OCI-M2 (cell line): ENCODE measurements around the gene EN1.

Experiments used
- DNase-seq: peaks from one replicate; lab custom pipeline; 2025; ENCODE audit not compliant: unreplicated experiment; lab: John Stamatoyannopoulos, UW

EN1 gene

DNA sequence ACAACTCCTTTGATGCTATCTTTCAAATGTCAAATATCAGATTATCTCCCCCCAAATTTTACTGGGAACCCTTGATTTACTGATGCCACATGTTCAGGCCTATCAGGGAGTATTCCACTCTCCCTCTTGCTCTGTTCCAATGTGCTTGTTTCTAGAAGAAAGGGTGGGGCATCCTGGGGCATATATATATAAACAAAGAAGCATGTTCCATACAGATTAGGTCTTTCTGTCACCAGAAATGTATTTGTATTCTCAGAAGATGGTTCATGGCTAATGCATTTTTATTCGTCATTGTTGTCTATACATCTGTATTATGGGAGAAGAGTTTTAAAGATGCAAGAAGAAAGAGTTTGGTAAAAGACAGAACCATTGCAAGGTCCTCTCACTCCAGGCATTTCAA is 24.9 kb downstream of the EN1 start:
- DNase-seq, result no peak

DNA sequence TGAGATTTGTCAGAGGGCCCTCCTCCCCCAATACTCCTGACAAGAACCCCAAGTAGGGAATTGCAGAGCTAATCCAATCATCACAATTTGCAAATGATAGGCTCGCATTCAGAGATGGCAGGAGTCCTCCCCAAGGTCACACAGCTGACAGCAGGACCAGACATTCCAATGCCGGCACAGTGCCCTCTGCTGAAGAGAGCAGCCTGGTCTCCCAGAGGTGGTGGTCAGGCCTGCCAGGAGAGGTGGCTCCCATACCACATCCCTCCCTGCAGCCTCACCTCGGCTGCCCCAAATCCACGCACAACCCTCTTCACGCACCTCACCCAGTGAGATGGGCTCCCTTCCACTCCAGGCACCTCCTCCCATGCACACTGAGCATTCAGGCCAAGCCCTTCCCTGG is 25.4 kb downstream of the EN1 start:
- no peak for DNase-seq

DNA sequence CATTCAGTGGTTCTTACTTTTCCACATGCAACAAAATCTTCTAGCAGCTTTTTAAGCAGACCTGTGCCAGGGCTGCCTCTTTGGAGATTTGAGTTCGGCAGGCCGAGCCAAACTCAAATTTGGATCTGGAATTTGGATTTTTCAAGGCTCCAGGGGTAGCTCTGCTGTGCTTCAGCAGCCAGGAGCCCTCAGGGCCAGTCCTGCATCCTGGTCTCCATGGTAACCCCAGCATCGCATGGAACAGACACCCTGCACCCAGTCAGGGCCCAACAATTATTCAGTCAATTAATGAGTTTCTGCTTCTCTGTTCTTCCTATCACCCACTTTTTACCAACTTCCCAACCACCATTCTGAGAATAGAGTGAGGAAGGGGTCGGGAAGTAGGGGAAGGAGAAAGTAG is 30.0 kb downstream of the EN1 start:
- DNase-seq, result no peak

DNA sequence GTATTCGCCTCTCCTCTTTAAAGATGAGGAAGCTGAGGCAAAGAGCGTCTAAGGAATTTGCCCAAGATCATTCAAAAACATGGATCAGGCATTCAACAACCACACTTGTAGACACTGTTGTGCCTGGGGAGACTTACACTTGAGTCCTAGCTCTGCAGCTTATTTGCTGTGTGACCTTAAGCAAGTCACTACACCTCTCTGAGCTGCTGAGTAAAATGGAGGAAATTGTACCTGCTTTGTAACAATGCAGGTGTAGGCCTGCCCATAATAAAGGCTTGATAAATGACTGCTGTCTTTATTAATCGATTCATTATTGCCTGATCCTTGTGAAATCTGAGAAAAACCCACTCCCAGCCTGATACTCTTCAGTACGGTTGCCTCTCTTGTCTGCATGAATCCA is 30.8 kb downstream of the EN1 start:
- no peak for DNase-seq

DNA sequence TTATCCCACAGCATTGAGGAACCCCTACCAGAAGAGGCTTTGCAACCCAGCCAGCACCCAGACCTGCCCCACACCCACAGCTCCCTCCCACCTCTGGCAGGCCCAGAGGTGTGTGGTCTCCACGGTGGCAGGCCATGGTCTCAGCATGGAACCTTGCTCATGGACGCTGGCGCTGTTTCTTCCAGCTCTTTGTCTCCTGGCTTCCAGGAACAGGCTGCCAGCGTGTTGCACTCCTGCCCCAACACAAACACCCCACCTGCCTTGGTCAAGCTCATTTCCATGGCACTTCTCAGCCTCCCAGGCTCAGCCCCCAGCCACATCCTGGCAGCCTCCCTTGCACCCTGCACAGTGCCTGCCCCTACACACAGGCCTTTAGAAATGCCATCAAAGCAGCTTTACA is 31.7 kb downstream of the EN1 start:
- no peak for DNase-seq

DNA sequence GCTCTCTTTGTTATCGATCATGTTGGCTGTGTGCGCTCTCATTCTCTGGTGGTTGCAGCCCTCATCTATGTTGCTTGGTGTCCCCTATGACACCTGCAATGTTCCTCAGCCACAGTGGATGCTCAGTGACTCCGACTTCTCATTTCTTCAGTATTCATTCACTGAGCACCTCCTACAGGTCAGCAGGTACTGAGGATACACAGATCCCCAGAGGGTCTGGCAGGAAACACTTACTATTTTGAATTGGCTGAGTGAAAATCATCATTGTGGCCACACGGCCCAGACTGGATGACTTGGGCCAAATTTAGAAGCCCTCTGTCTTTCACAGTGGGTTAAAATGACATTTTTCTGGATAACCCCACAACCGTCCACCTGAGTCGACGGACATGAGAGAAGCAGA is 32.1 kb downstream of the EN1 start:
- no peak for DNase-seq

DNA sequence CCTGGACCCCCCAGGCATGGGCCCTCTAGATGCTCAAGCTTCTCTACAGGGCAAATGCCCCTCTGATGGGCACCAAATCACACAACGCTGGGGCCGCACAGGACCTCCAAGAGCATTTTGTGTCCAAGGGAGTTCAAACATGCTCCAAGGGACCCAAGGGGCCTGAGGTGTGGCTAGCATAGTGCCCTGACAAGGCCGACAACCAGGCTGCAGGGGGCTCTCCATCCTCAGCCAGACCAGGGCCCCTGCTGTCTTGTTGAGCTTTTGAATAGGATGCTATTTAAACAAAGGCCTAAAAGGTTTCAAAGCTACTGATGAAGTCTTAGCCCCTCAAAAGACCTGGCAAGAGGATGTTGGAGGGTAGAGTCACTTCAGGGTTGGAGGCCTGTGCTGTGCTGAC is 33.1 kb downstream of the EN1 start:
- DNase-seq, result no peak

DNA sequence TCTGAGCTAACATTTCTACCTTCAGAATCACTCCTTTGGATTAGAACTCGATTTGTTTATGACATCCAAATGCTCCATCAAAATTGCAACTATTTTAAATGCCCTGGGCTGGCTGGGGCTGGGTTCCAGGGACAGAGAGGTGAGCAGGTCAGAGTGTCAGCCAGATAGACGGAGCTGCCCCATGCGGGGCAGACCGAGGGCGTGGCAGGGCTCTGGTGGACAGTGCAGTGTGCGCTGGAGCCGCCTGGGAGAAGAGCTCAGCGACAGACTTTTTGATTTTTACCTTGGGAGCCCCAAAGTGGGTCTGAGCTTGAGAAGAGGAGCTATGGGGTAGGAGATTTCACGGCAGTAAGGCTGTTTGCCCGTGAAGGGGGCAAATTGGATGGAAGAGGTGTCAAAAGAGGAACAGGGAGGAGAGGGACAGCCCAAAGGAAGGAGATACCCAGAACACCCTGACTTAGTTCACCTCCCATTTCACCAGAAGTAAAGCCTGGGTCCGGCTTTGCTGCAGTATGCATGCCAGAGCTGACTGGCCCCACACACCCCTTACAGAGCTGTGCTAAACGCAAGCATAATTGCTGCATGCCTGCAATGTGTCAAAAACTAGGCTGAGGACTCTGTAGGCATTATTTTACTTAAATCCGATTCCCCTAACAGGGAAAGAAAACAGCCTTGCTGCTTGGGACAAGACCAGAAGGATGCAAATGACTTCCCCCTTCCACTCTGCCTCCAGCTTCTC is 33.7 kb downstream of the EN1 start:
- no peak for DNase-seq

DNA sequence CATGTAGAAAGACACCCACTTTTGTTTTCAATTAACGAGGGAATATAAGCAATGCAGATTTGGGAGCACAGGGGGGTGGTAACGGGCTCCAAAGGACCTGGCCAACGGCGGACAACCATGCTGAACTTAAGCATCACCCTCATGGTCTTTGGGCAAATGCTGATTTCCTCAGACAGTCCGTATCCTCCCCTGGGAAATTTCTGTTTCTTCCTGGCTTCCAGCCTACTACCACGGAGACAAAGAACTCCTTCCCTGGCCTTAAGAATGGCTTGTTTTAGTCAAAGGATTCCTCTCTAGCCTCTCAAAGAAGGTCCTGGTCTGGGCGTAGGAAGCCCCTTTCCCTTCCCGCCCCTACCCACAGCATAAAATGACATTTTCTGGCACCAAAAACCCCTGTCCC is 34.3 kb downstream of the EN1 start:
- DNase-seq, result no peak

DNA sequence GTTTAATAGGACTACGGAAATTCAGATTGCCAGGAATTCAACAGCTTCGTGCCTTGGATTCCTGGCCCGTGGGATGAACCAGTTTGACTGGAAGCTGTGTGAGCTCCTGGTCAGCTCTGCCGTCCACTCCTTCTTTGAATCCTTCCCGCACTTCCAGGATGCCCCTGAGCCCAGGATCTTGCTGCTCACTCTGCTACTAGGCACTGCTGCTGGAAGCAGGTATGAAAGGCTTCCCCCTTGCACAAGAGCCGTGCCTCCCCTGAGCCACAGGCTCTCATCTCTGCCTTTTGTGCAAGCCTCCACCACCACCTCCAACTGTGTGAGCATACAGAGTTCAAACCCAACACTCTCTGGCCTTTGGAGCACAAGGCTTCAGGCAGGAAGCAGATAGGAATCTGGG is 34.9 kb downstream of the EN1 start:
- no peak for DNase-seq

DNA sequence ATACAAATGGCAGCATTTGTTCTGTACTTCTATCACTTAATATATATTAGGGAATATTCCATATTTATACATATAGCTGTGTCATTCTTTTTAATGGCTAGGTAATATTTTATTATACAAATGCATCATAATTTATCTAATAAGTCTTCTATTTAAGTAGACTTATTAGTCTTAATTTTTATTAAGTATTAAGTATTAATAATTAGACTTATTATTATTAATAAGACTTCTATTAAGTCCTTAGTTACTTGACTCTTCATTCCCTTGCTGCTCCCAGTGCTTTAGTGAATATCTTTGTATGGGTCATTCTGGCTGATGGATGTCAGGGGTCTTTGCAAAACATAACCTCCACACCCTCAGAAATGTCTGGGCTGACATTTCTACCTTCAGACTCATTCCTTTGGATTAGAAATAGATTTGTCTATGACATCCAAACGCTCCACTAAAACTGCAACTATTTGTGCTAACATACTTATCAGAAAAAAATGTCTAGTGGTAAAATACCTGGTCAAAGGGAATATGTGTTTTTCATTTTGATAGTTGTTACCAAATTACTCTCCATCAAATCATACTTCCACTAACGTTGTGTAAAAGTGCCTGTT is 35.8 kb downstream of the EN1 start:
- no peak for DNase-seq

DNA sequence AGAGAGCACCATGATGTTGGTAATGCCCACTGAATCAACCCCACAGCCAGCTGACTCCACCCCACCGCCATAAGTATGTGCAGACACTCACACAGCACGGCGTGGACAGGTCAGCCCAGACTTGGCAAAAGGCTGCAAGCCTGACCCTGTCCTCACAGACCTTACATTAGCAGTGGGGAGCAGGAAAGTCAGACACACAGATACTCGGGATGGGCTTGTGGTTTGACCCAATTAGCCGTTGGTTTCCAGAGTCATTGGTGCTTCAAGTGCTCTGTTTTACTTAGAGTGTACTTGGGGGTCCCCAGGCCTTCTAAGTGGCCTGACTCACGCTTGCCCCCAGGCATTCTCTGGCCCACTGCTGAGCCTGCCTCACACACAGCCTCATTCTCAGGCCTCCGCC is 36.7 kb downstream of the EN1 start:
- DNase-seq, result no peak

DNA sequence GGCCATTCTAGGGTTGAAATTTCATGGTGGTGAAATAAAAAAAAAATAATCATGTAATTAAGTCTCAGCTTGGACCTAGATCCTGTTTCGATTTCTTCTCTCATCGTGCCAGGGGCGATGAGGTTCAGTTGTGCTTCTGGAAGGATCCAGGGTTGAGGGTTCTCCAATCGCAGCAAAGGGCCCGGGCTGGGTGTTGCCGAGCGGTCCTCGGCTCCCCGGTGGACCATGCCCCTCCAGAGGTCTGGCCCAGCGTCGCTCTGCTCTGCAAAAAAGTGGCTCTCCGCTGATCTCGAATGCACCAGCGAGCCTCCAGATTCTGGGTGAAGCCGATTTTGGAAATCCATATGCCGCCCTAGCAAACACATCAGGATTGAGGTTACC is 39.0 kb downstream of the EN1 start:
- DNase-seq, result no peak

DNA sequence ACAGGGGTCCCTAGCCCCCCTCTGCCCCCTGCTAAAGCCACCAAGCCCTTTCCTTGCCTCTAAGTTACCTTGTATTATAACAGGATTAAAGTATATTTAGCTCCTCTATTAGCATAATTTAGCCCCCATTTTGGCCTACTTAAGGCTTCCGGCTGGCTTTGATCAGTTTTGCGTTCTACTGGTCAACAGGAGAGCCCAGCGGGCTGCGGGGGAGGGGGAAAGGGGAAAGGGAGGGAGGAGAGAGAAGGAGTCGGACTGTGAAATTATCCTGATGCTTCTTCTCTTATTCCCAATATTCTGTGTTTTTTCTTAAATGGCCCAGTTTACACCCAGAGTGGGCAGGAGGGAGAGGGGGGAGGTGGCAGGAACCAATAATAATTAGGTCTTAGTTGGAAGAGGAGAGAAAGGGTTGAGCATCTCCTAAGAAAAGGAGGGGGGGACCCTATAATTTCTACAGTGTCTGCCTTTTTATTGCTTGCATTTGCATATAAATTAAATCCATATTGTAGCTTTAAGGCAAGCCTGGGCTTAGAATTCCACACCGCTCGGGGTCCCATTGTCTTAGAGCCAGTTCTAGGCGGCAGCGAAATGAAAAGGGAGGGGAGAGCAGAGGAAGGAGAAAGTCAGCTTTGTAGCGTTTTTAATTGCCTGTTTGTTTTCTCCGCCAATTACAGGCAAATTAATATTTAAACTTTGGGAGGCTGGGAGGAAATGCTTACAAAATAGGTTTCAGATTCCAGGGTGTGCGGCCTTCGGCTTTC is 39.6 kb downstream of the EN1 start:
- no peak for DNase-seq

DNA sequence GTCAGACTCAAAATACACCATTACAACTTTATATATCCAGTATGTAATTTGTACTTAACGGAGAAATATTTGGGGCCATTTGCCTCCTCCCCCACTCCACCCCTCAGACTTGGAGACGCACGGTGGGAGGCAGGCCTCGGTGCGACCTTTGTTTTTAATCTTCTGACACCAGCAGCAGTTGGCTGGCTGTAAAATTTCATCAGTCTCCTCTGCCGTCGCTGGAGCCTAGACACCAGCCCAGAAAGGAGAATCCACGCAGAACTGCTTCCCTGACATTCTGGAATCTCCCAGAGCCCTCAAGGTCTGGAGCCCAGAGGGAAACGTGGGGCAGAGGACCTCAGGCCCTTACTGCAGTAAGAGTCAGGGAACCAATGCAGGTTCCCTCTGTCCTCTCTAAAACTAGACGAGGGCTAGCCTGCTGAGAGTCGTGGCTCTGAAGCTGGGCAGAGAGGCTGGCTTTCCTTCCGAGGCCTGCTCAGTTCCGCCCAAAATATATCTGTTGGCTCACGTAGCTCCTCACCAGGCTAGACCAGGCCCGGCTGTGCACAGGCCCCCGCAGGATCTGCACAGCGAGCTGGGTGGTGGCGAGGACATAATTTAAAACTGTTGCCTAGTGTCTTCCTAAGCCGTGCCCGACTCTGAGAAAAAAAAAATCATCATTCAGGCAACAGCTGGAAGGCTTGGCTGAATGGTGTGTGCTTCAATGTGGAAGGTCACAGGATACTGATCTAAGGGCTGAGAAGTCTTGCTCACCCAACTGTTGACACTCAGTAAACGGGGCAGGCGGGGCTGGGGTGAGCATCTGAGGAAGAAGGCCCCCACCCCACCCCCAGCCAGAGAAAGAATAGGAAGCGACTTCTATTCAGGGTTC is 40.4 kb downstream of the EN1 start:
- no peak for DNase-seq

DNA sequence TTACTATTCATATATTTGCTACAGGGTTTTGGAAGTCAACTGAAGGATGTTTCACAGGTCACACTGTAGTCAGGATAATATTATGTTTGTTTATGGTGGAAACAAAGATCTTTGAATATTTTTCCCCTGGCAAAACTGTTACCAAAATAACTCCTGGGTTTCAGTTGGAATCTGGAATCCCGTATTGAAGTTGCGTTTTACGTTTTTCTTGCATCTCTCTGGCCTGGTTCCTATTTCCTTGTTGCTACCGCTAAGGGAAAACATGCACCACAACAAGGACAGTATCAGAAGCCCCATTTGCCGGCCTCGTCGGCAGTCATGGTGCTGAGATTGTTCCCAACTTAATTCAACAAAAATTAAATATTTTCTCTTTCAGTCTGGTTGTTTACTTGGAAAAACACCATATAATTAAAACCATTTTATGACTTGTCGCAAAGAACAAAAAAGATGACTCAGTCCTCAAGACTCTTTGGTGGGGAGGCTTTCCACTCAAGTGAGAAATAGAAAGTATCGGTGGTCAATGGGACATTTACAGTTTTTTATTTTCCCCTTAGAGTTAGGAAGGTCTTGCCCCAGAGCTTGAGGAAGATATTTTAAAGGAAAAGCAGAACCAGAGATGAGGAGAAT is 42.3 kb downstream of the EN1 start:
- no peak for DNase-seq

DNA sequence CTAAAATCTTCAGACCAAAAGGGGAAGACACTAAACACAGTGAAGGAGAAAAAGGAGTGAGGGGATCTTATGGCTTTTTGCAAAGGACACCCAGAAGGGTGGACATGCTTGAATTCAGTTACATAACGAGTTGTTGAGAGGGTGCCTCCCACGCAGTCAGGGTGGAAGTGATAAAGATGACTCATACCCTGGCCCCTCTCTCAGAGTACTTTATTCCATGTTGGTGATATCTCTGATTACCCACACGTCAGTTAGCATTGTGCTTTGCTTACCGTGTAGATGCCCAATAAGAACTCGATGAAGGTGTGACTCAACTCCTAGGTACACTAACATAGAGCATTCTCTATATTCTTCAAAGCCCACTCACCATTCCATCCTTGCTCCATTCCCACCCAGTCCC is 44.4 kb downstream of the EN1 start:
- DNase-seq, result no peak

DNA sequence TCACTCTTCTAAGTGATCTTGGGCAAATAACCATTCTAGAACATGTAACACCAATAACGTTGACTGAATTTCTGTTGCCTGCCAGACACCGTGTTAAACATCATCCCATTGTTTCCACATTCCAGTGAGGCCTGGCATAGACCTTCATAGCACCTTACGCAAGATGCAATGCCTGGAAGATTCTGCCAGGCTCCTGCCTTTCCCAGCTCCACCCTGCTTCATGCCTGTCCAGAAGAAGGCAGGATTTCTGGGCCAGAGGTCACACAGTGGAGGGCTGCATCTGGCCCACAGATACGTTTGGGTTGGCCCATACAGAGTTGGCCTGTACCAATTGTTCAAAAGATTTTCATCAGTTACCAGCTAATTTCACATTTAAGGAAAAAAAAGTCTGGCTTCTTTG is 46.3 kb downstream of the EN1 start:
- DNase-seq, result no peak

DNA sequence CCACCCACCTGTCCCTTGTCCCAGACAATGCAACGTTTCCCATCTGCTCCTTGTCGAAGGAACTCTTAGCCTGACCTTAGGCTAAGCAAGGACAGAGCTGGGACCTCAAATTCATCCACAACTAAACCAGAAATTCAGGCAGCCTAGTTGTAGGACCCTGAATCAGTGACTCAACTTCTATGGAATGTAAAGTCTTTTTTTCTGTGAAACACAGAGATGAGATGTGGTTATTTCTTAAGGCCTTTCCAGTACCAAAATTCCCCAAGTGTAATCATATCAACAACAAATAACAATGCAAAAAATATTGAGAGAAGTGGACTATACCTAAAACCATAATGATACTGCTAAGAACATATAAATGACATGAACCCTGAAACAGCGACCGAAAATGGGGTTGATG is 46.7 kb downstream of the EN1 start:
- no peak for DNase-seq

DNA sequence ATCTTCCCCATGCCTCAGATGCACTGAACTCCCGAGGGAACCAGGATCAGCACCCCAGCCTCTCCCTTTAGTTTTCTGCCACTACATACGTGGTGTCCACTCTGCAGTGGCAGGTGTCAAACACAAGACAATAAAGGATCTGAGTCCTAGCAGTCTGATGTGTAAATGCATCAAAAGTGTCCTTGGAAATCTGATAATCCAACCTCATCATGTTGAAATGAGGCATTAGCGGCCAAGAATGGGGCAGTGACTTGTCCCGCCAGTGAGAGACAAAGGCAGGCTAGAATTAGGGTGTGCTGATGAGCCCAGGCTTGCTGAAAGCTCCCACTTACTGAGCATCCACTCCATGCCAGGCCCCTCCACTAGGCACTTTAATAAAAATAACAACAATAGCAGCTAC is 52.9 kb downstream of the EN1 start:
- DNase-seq, result no peak
